SKM-1 (cell line): ENCODE results near the gene CCDC71L.
"Not testable (repeated sequence)": the region's sequence is repeated elsewhere in the genome, so short reads cannot be mapped to it uniquely, and the experiment has no call there.

ENCODE experiments used
- DNase-seq: peaks from one replicate; lab custom pipeline; 2025; ENCODE audit not compliant: unreplicated experiment; lab: John Stamatoyannopoulos, UW

Gene CCDC71L

GRCh38 chr7:106660862-106661720, at the start of gene CCDC71L:
Gene CCDC71L (minus strand): TSS chr7:106661158. CDS start chr7:106660896, 262 bp downstream.
- peak; percentile 67 for DNase-seq

GRCh38 chr7:106709604-106710003, 48.6 kb upstream of the CCDC71L start:
- DNase-seq, result not testable (repeated sequence)

- DNase-seq, result no peak
Measured at GRCh38 chr7:106704000-106704840, 43.3 kb upstream of the CCDC71L start.

GRCh38 chr7:106693677-106694353, 32.9 kb upstream of the CCDC71L start:
- no peak for DNase-seq

- no peak for DNase-seq
Measured at GRCh38 chr7:106692450-106693051, 31.6 kb upstream of the CCDC71L start.

- DNase-seq, result not testable (repeated sequence)
Measured at GRCh38 chr7:106688161-106688560, 27.2 kb upstream of the CCDC71L start.

GRCh38 chr7:106683941-106684340, 23.0 kb upstream of the CCDC71L start:
- DNase-seq, result no peak

GRCh38 chr7:106681815-106682495, 21.0 kb upstream of the CCDC71L start:
- DNase-seq, result no peak

GRCh38 chr7:106679153-106679931, 18.4 kb upstream of the CCDC71L start:
- peak; percentile 75 for DNase-seq

- DNase-seq, result no peak
Measured at GRCh38 chr7:106678795-106679152, 17.8 kb upstream of the CCDC71L start.

GRCh38 chr7:106676506-106676905, 15.5 kb upstream of the CCDC71L start:
- DNase-seq, result not testable (repeated sequence)

- not testable (repeated sequence) for DNase-seq
Measured at GRCh38 chr7:106673688-106674087, 12.7 kb upstream of the CCDC71L start.

- DNase-seq, result not testable (repeated sequence)
Measured at GRCh38 chr7:106671930-106672329, 11.0 kb upstream of the CCDC71L start.

GRCh38 chr7:106671160-106671559, 10.2 kb upstream of the CCDC71L start:
- no peak for DNase-seq

- DNase-seq, result no peak
Measured at GRCh38 chr7:106668861-106669524, 8.0 kb upstream of the CCDC71L start.

- no peak for DNase-seq
Measured at GRCh38 chr7:106666353-106666752, 5.4 kb upstream of the CCDC71L start.

GRCh38 chr7:106664343-106664742, 3.4 kb upstream of the CCDC71L start:
- DNase-seq, result no peak

GRCh38 chr7:106659963-106660861, 746 bp downstream of the CCDC71L start:
- DNase-seq, result peak; percentile 51
